K562 (cell line): ENCODE results near the gene ARL8A. TPM values are rescaled to one million over a fixed set of nuclear protein-coding genes. Genes with fewer than 3 reads are reported as not detected.

Source experiments
- ATF6 ChIP-seq: sonication (generic); formaldehyde crosslinking; IDR thresholded peaks from 2 replicates; pipeline ENCODE4 v1.4.0; 2020; ENCODE audit warnings: mild to moderate bottlenecking, missing genetic modification reagents
- BCOR ChIP-seq: fragments of 450-650 bp; IDR thresholded peaks from 2 replicates; pipeline ENCODE4 v1.6.1; 2016
- BHLHE40 ChIP-seq: IDR thresholded peaks from 2 replicates; pipeline ENCODE4 v1.6.1; 2011; ENCODE audit warnings: low read length, improper control_type of control experiment
- BMI1 ChIP-seq: fragments of 150-350 bp; IDR thresholded peaks from 2 replicates; pipeline ENCODE4 v1.6.1; 2014; ENCODE audit warnings: low read length
- DLX4 ChIP-seq: fragments of 250-450 bp; sonication (Bioruptor Pico); IDR thresholded peaks from 2 replicates; pipeline ENCODE4 v1.6.1; 2021; ENCODE audit warnings: mild to moderate bottlenecking
- E2F3 ChIP-seq: fragments of 250-450 bp; sonication (Bioruptor Pico); IDR thresholded peaks from 2 replicates; pipeline ENCODE4 v1.4.0; 2020; ENCODE audit warnings: mild to moderate bottlenecking
- ERF ChIP-seq: fragments of 450-650 bp; formaldehyde crosslinking; IDR thresholded peaks from 2 replicates; pipeline ENCODE4 v1.4.0; 2020; ENCODE audit warnings: mild to moderate bottlenecking, mixed read lengths
- GTF2A2 ChIP-seq: IDR thresholded peaks from 2 replicates; pipeline ENCODE4 v1.6.1; 2016; ENCODE audit warnings: mild to moderate bottlenecking, missing genetic modification characterization, missing compliant biosample characterization
- HDAC2 ChIP-seq: fragments of 450-650 bp; IDR thresholded peaks from 2 replicates; pipeline ENCODE4 v1.6.1; 2016; ENCODE audit warnings: mild to moderate bottlenecking
- HDAC3 ChIP-seq: fragments of 450-650 bp; IDR thresholded peaks from 2 replicates; pipeline ENCODE4 v1.6.1; 2018; ENCODE audit warnings: borderline replicate concordance, mild to moderate bottlenecking, moderate library complexity; ENCODE audit not compliant: partially characterized antibody
- HIVEP1 ChIP-seq: fragments of 250-450 bp; sonication (Bioruptor Pico); IDR thresholded peaks from 2 replicates; pipeline ENCODE4 v1.4.0; 2020; ENCODE audit warnings: mild to moderate bottlenecking
- HNRNPLL ChIP-seq: fragments of 200-400 bp; formaldehyde crosslinking; IDR thresholded peaks from 2 replicates; pipeline ENCODE4 v1.6.1; 2017; ENCODE audit warnings: low read length, low read depth, mild to moderate bottlenecking; ENCODE audit not compliant: poor library complexity, severe bottlenecking
- LCOR ChIP-seq: sonication (generic); formaldehyde crosslinking; IDR thresholded peaks from 2 replicates; pipeline ENCODE4 v1.8.0; 2022; ENCODE audit warnings: mild to moderate bottlenecking, missing genetic modification reagents
- NR2C2 ChIP-seq, 2 experiments: fragments of 200-800 bp in 1 of 2; sonication (Bioruptor generic) in 1 of 2; sonication (generic) in 1 of 2; formaldehyde crosslinking in 1 of 2; IDR thresholded peaks; 2 replicates each; pipeline versions ENCODE4 v1.6.1 to v1.8.0; 2016 to 2022; ENCODE audit warnings: mild to moderate bottlenecking in 1 of 2, missing compliant biosample characterization in 1 of 2, missing genetic modification characterization in 1 of 2, missing genetic modification reagents in 1 of 2
- PHB2 ChIP-seq: fragments of 450-650 bp; IDR thresholded peaks from 2 replicates; pipeline ENCODE4 v1.6.1; 2017; ENCODE audit warnings: low read depth
- RHOXF2B ChIP-seq: fragments of 250-450 bp; sonication (Bioruptor Pico); conservative IDR thresholded peaks from 2 replicates; pipeline ENCODE4 v1.5.1; 2021
- SRSF1 ChIP-seq: fragments of 200-400 bp; formaldehyde crosslinking; IDR thresholded peaks from 2 replicates; pipeline ENCODE4 v1.6.1; 2017; ENCODE audit warnings: mild to moderate bottlenecking, low read depth, low read length, moderate library complexity
- TCF7L2 ChIP-seq: fragments of 150-350 bp; IDR thresholded peaks from 2 replicates; pipeline ENCODE4 v1.6.1; 2016; ENCODE audit warnings: low read depth, mild to moderate bottlenecking, low read length, moderate library complexity
- ZBTB1 ChIP-seq: sonication (generic); formaldehyde crosslinking; IDR thresholded peaks from 2 replicates; pipeline ENCODE4 v1.8.1; 2023; ENCODE audit warnings: missing genetic modification reagents, low read depth, mild to moderate bottlenecking, borderline replicate concordance
- ZBTB43 ChIP-seq: sonication (generic); formaldehyde crosslinking; IDR thresholded peaks from 2 replicates; pipeline ENCODE4 v1.8.0; 2023; ENCODE audit warnings: mild to moderate bottlenecking, missing genetic modification reagents
- ZC3H8 ChIP-seq: fragments of 450-650 bp; IDR thresholded peaks from 2 replicates; pipeline ENCODE4 v1.6.1; 2017
- ZHX1 ChIP-seq: fragments of 150-350 bp; conservative IDR thresholded peaks from 2 replicates; pipeline ENCODE4 v1.6.1; 2014; ENCODE audit warnings: low read length
- ZKSCAN1 ChIP-seq: fragments of 150-350 bp; IDR thresholded peaks from 2 replicates; pipeline ENCODE4 v1.6.1; 2016; ENCODE audit warnings: low read depth, low read length
- polyA plus RNA-seq, 8 experiments: library from polyadenylated mRNA; depleted of rRNA in 4 of 8; stranded (reverse) in 5 of 8; unstranded in 3 of 8; fragments of >200 nt; fragmentation: Nextera tagmentation in 2 of 8; fragmentation: Illumina TruSeq in 1 of 8; extraction: Ambion mirVana in 2 of 8; extraction: Trizol in 1 of 8; gene quantifications; 2 replicates each; pipeline versions ENCODE4 v1.2.1 to v1.2.3, GENCODE V29; 2011 to 2014; ENCODE audit warnings: inconsistent platforms in 1 of 8, missing spikeins in 1 of 8
- total RNA-seq, 7 experiments: library from RNA; depleted of rRNA in 6 of 7; stranded (reverse); fragments of >200 nt in 6 of 7; fragmentation: Illumina TruSeq in 2 of 7; extraction: Trizol in 2 of 7; gene quantifications; 2 replicates each; pipeline versions ENCODE4 v1.2.1 to v1.2.3, GENCODE V29; 2011 to 2021; ENCODE audit warnings: low replicate concordance in 1 of 7

ARL8A gene
- total and polyA plus RNA-seq, 9 of the 15 experiments (the other 6 are each of a cell fraction or from before 2014, with no cell fraction given) = 0.17 to 27.3 (median 15.6) TPM

- TF ChIP-seq PHB2 = 0 out of 2 replicates have a peak, but pooled peaks have one; percentile 9
- no peak for TF ChIP-seq ZC3H8
- no peak for TF ChIP-seq ERF (CRISPR knock-in tag)
- peak; percentile 63; the same call in 1 of the 2 replicates for TF ChIP-seq HDAC2
- no peak for TF ChIP-seq BMI1
- 0 out of 2 replicates have a peak, but pooled peaks have one; percentile 40 for TF ChIP-seq ZBTB1
- no peak for TF ChIP-seq LCOR (CRISPR knock-in tag)
- TF ChIP-seq RHOXF2B (CRISPR knock-in tag) = no peak
- TF ChIP-seq SRSF1 = no peak
- TF ChIP-seq NR2C2 (CRISPR knock-in tag; IDR thresholded peaks at IDR 0.05) = no peak
- TF ChIP-seq NR2C2 (tag; IDR thresholded peaks at IDR 0.05) = no peak
- no peak for TF ChIP-seq ZHX1
- TF ChIP-seq DLX4 = no peak
- TF ChIP-seq TCF7L2 = no peak
- TF ChIP-seq HNRNPLL = no peak
- no peak for TF ChIP-seq E2F3 (CRISPR knock-in tag)
- no peak; the same call in 1 of the 2 replicates for TF ChIP-seq GTF2A2 (tag)
- 0 out of 2 replicates have a peak, but pooled peaks have one; percentile 4 for TF ChIP-seq BCOR
- no peak for TF ChIP-seq ZKSCAN1
- TF ChIP-seq HDAC3 = no peak
- peak; percentile 27; the same call in 1 of the 2 replicates for TF ChIP-seq BHLHE40
- no peak for TF ChIP-seq ATF6 (CRISPR knock-in tag)
- no peak for TF ChIP-seq ZBTB43 (CRISPR knock-in tag)
- no peak for TF ChIP-seq HIVEP1 (CRISPR knock-in tag)
These were observed 19.9 kb upstream of the ARL8A start (continued) for GRCh38 chr1:202164271-202165037.
